ENCODE measurements around the gene CEP55.

- TF ChIP-seq CTCF (IDR thresholded peaks at IDR 0.05; ENCODE audit: low read length), result no peak
- TF ChIP-seq EZH2phosphoT487 (IDR thresholded peaks at IDR 0.05; ENCODE audit: low read length), result no peak
- TF ChIP-seq EZH2 (optimal IDR thresholded peaks at IDR 0.05; ENCODE audit: low read depth, low read length), result no peak
Observed at GRCh38 chr10:93514521-93514920, 18.1 kb downstream of the CEP55 start.

Data from MM.1S (cell line).